HepG2 (cell line): Measurements from ENCODE around the gene CD81.

Experiments
- GABPA ChIP-seq, 2 experiments: IDR thresholded peaks; 2 replicates each; pipeline ENCODE4 v1.6.1; 2011 to 2016; ENCODE audit warnings: low read depth in 2 of 2, low read length in 1 of 2, missing biosample characterization in 1 of 2, missing genetic modification characterization in 1 of 2
- MXI1 ChIP-seq: IDR thresholded peaks from 3 replicates; pipeline ENCODE4 v1.6.1; 2012; ENCODE audit warnings: low read depth, low read length, inconsistent platforms, borderline replicate concordance
- POLR2AphosphoS5 ChIP-seq: IDR thresholded peaks from 2 replicates; pipeline ENCODE4 v1.6.1; 2012; ENCODE audit warnings: low read depth, low read length
- RFX5 ChIP-seq: IDR thresholded peaks from 2 replicates; pipeline ENCODE4 v1.6.1; 2011; ENCODE audit warnings: low read depth, low read length, improper control_type of control experiment
- SAP130 ChIP-seq: IDR thresholded peaks from 2 replicates; pipeline ENCODE4 v1.6.1; 2016; ENCODE audit warnings: low read depth
- SP1 ChIP-seq, 2 experiments: fragments of 450-650 bp in 1 of 2; sonication (generic) in 1 of 2; formaldehyde crosslinking in 1 of 2; IDR thresholded peaks; 2 replicates each; pipeline versions ENCODE4 v1.4.0 to v1.6.1; 2016 to 2020; ENCODE audit warnings: missing genetic modification reagents in 1 of 2
- TOE1 ChIP-seq: sonication (generic); formaldehyde crosslinking; IDR thresholded peaks from 2 replicates; pipeline ENCODE4 v1.4.0; 2020; ENCODE audit warnings: mild to moderate bottlenecking, missing genetic modification reagents
- ZNF558 ChIP-seq: sonication (generic); formaldehyde crosslinking; IDR thresholded peaks from 2 replicates; pipeline ENCODE4 v1.9.0; 2022; ENCODE audit warnings: mild to moderate bottlenecking, missing genetic modification reagents, borderline replicate concordance
- ZSCAN9 ChIP-seq: IDR thresholded peaks from 2 replicates; pipeline ENCODE4 v1.6.1; 2016; ENCODE audit warnings: borderline replicate concordance
- TF ChIP-seq, protein P1 (sequence below): sonication (generic); formaldehyde crosslinking; IDR thresholded peaks from 2 replicates; pipeline ENCODE4 v1.5.0; 2020; ENCODE audit warnings: mild to moderate bottlenecking, missing genetic modification reagents, borderline replicate concordance
- TF ChIP-seq, protein P2 (sequence below): sonication (generic); formaldehyde crosslinking; IDR thresholded peaks from 2 replicates; pipeline ENCODE4 v1.5.0; 2020; ENCODE audit warnings: mild to moderate bottlenecking, missing genetic modification reagents, moderate library complexity

DNA sequence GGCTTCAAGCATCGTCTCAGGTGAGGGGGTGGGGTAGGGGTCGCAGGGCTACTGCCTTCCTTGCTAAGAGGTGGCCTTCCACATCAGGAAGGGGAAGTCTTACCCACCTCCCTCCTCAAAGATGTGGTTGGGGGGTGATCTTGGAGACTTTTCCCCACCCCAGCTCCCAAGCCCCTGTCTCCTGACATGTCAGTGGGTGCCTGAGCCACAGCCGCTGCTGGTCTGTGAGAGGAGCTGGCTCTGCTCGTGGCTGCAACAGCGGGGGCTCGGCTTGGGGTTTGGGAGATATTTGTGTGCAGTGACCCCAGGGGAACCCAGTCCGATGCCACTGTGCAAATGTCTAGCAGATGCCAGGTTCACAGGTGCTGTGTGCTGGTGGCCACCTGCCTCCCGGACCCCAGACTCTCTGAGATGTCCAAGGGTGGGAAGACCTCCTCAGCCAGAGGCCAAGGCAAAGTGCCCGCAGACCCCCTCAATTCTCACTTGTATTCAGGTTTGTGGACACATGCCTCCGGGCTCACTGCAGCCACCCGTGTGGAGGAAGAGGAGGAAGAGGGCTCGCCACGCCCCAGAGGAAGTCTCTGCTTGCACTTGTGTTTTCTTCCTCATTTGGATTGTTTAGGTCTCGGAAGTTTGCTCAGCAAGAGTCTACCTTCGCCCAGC is 69.6 kb downstream of the CD81 start:
- no peak for TF ChIP-seq TOE1 (CRISPR knock-in tag)
- no peak for TF ChIP-seq RFX5
- TF ChIP-seq, protein P1, sequence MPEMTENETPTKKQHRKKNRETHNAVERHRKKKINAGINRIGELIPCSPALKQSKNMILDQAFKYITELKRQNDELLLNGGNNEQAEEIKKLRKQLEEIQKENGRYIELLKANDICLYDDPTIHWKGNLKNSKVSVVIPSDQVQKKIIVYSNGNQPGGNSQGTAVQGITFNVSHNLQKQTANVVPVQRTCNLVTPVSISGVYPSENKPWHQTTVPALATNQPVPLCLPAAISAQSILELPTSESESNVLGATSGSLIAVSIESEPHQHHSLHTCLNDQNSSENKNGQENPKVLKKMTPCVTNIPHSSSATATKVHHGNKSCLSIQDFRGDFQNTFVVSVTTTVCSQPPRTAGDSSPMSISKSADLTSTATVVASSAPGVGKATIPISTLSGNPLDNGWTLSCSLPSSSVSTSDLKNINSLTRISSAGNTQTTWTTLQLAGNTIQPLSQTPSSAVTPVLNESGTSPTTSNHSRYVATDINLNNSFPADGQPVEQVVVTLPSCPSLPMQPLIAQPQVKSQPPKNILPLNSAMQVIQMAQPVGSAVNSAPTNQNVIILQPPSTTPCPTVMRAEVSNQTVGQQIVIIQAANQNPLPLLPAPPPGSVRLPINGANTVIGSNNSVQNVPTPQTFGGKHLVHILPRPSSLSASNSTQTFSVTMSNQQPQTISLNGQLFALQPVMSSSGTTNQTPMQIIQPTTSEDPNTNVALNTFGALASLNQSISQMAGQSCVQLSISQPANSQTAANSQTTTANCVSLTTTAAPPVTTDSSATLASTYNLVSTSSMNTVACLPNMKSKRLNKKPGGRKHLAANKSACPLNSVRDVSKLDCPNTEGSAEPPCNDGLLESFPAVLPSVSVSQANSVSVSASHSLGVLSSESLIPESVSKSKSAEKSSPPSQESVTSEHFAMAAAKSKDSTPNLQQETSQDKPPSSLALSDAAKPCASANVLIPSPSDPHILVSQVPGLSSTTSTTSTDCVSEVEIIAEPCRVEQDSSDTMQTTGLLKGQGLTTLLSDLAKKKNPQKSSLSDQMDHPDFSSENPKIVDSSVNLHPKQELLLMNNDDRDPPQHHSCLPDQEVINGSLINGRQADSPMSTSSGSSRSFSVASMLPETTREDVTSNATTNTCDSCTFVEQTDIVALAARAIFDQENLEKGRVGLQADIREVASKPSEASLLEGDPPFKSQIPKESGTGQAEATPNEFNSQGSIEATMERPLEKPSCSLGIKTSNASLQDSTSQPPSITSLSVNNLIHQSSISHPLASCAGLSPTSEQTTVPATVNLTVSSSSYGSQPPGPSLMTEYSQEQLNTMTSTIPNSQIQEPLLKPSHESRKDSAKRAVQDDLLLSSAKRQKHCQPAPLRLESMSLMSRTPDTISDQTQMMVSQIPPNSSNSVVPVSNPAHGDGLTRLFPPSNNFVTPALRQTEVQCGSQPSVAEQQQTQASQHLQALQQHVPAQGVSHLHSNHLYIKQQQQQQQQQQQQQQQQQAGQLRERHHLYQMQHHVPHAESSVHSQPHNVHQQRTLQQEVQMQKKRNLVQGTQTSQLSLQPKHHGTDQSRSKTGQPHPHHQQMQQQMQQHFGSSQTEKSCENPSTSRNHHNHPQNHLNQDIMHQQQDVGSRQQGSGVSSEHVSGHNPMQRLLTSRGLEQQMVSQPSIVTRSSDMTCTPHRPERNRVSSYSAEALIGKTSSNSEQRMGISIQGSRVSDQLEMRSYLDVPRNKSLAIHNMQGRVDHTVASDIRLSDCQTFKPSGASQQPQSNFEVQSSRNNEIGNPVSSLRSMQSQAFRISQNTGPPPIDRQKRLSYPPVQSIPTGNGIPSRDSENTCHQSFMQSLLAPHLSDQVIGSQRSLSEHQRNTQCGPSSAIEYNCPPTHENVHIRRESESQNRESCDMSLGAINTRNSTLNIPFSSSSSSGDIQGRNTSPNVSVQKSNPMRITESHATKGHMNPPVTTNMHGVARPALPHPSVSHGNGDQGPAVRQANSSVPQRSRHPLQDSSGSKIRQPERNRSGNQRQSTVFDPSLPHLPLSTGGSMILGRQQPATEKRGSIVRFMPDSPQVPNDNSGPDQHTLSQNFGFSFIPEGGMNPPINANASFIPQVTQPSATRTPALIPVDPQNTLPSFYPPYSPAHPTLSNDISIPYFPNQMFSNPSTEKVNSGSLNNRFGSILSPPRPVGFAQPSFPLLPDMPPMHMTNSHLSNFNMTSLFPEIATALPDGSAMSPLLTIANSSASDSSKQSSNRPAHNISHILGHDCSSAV (CRISPR knock-in tag): no peak
- no peak for TF ChIP-seq SAP130 (CRISPR knock-in tag)
- TF ChIP-seq ZSCAN9 (CRISPR knock-in tag): no peak
- TF ChIP-seq MXI1: no peak
- TF ChIP-seq POLR2AphosphoS5: no peak
- TF ChIP-seq, protein P2, sequence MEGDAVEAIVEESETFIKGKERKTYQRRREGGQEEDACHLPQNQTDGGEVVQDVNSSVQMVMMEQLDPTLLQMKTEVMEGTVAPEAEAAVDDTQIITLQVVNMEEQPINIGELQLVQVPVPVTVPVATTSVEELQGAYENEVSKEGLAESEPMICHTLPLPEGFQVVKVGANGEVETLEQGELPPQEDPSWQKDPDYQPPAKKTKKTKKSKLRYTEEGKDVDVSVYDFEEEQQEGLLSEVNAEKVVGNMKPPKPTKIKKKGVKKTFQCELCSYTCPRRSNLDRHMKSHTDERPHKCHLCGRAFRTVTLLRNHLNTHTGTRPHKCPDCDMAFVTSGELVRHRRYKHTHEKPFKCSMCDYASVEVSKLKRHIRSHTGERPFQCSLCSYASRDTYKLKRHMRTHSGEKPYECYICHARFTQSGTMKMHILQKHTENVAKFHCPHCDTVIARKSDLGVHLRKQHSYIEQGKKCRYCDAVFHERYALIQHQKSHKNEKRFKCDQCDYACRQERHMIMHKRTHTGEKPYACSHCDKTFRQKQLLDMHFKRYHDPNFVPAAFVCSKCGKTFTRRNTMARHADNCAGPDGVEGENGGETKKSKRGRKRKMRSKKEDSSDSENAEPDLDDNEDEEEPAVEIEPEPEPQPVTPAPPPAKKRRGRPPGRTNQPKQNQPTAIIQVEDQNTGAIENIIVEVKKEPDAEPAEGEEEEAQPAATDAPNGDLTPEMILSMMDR (CRISPR knock-in tag): no peak
- TF ChIP-seq SP1 (IDR thresholded peaks at IDR 0.05): no peak
- TF ChIP-seq SP1 (CRISPR knock-in tag; IDR thresholded peaks at IDR 0.05): no peak
- TF ChIP-seq GABPA (IDR thresholded peaks at IDR 0.05; ENCODE audit: low read depth, low read length): no peak
- TF ChIP-seq GABPA (CRISPR knock-in tag; IDR thresholded peaks at IDR 0.05; ENCODE audit: low read depth): no peak
- TF ChIP-seq ZNF558 (CRISPR knock-in tag): no peak
